Left cardiac atrium (tissue), 4 donors: ENCODE results near the gene SULT4A1. TPM values are rescaled to one million over a fixed set of nuclear protein-coding genes. Genes with fewer than 3 reads are reported as not detected.
A peak's percentile ranks its signal among the peaks of the same experiment; 100 is the strongest.

Experiments used
- ATAC-seq, 2 donors: fragments of 200-7000 bp; cut with Tn5 transposase; one replicate each; pipeline ENCODE4 v1.9.1; 2020; ENCODE audit warnings: mild to moderate bottlenecking in 2 of 2, moderate library complexity in 2 of 2
- DNase-seq: peaks from one replicate; pipeline ENCODE4 v3.0.0-alpha.2; 2020
- intact Hi-C, 2 donors: fragments of 100-400 bp; cut with DNase I; formaldehyde crosslinking; loops; one replicate each; pipeline versions ENCODE4 v1.14.1 to v1.15.1; 2022 to 2023
- total RNA-seq, 2 donors: library from RNA; stranded (reverse); fragmentation: NEBNext Ultra II Directional; extraction: Animal tissue kit (Norgen Biotek cat#: 25700); gene quantifications; one replicate each; pipeline ENCODE4 v1.2.1, GENCODE V29; 2021
- donor health status: DM: no; HTN: yes; CAD: no.
- donor health status: DM: no; HTN: yes; CAD: no; lungs with severe emphysema.
- donor health status: DM: yes; HTN: yes; CAD: no.
- donor health status: Dilated cardiomyopathy.

SULT4A1 gene
- total RNA-seq, 2 donors from 2014 or later, result 0.29 to 0.63 TPM

DNA sequence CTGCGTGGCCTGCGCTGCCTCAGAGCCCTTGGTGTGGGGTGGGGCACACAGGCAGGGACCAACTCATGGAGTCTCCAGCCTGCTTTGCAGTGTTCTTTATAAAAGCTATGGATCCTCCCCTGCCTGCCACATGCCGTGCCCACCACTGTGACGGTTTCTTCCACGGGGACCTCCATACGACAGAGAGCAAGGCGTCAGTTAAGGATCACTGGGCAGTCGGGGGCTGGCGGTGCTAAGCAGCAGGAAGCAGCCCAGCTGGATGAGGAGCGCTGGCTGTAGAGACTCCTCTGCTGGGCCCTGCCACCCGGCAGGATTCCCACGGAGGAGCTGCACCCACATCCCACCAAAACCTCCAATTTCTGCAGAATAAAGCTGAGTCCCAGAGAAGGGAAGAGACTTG, 27.1 kb downstream of the SULT4A1 start:
- DNase-seq (no peak), ATAC-seq (no peak)
- intact Hi-C loops, result no loop called here

DNA sequence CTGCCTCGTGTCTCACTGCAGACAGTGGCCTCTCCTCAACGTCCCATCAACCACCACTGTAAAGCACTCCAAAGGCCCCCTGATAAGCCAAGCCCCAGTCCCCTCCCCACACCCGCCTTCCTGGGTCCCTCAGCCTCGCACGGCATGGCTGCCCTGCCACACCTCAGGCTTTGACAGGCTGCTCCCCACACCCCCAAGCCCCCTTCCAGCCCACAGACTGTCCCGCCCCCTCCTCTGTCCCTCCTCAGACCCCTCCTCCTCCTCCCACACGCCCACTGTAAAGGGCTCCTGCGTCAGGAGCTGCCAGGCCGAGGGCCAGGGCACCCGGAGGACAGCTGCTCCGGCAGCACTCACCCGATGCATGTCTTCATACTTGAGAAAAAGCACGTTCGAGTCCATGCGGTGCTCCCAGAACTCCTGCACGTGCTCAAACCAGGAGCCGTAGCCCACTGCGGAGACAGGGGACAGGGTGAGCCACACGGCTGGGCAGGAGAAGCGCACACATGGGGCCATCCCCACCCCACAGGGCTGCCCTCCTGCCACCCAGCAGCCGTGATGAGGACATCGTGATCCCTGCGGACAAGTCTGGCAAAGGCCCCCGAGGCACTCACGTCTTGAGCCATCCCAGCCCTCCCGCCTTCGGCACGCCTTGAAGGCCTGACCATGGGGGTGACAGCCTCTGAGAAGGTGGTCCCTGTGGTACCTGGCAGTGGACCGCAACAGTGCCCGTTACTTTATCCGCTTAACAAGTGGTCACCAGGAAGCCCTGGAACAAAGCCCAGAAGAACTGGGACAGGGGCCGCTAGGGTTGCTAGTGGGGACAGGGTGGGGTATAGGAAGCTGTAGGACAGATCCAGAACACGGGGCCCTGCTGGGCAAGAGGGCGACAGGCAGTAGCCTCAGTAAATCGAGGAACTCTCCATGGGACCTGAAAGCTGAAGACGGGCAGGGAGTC, 28.8 kb downstream of the SULT4A1 start:
- intact Hi-C loops, result no loop called here
- ATAC-seq, result peak in 1 of 2 donors; percentile 25
- no peak for DNase-seq

DNA sequence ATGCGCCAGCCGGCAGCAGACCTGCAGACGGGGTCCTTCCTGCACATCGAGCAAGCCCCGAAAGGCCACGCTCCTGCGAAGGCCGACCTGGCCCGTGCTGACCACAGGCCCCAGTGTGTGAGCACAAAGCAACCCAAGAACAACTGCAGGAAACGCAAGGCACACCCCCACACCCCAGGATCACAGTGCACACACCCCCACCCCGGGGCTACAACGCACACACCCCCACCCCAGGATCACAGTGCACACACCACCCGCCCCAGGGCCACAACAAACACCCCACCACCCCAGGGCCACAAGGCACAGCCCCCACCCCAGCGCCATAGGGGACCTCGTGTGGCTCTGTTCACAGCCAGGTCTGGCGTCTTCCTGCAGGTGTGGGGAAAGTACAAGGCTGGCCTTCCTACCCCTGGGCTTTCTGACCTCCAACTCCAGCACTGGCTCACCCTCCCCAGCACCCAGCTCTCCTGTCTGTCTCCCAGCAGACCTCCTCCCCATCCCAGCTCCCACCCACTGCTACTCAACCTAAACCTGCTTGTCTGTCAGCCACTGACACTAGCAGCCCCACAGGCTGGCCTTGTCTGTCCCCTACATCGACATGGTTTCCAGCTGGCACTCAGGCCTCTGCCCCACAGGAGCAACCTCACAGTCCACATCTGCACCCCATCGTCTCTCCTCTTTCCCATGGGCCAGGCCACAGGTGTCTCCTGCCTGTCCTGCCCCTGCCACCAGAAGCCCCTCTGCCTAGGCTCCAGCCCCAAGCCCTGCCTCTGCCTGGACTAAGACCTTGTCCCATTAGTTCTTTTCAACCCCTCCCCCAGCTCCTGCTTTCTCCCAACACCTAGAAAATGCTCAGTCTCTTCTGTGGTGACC, 29.7 kb downstream of the SULT4A1 start:
- ATAC-seq (no peak), DNase-seq (no peak)
- intact Hi-C loops, result no loop called here

DNA sequence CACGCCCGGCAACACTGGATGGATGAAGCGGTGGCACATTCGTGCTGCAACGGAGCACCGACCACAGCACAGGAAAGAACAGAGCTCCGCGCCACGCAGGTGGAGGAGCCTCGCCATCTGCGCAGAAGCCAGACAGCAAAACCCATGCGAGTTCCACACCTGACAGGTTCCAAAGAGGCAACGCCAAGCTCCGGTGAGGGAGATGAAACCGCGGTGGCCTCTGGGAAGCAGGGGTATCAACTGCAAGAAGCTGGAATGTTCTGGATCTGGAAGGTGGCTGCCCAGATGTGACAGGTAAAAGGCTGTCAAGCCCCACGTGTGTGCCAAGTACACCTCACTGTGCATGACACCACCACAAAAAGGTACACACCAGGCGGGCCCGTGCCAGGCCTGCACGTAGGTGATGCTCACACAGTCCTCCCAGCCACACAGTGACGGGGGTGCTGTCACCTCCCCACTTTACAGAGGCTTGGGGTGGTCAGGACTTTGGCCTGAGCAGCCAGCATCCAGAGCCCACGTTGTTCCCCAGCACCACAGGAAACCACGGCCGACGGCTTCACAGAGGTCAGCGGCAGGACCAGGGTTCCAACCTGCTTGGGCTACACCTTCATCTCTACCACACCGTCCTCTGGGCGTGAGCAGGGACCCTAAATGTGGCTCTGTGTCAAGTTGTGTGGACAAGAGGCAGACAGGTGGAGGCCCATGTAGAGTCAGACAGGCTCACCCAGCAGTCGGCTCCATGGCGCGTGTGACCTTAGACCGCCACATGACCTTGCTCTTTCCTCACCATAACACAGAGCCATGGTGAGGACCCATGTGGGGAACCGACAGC, 30.5 kb downstream of the SULT4A1 start:
- ATAC-seq, result no peak
- no peak for DNase-seq
- intact Hi-C loops, result no loop called here

DNA sequence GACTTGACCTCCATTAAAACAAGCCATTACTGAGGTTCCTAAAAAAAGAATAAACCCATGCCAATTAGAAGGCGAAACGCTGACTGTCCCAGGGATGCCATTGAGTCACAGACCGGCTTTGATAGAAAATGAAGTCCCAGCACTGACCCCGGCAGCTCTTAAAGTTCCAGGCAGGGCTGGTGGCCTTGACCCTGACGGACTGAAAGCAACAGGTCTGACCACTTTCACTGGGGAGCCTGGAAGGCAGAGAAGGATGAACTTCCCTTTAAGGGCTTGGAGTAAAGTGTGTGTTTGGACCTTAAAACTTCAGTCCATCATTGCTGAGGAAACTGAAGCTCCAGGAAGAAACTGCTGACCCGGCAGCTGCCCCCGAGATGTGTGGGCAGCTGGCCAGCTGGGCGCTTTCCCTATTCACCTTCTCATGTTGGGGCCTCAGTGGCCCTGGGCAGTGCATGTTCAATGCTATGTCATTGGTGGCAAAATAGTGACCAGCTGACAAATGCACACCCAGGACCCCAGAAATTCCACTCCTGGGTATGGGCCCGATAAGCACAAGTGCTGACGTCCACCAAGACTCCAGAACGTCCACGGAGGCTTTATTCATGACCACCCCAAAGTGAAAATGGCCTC, 31.3 kb downstream of the SULT4A1 start:
- ATAC-seq (no peak), DNase-seq (no peak)
- intact Hi-C loops, result no loop called here

DNA sequence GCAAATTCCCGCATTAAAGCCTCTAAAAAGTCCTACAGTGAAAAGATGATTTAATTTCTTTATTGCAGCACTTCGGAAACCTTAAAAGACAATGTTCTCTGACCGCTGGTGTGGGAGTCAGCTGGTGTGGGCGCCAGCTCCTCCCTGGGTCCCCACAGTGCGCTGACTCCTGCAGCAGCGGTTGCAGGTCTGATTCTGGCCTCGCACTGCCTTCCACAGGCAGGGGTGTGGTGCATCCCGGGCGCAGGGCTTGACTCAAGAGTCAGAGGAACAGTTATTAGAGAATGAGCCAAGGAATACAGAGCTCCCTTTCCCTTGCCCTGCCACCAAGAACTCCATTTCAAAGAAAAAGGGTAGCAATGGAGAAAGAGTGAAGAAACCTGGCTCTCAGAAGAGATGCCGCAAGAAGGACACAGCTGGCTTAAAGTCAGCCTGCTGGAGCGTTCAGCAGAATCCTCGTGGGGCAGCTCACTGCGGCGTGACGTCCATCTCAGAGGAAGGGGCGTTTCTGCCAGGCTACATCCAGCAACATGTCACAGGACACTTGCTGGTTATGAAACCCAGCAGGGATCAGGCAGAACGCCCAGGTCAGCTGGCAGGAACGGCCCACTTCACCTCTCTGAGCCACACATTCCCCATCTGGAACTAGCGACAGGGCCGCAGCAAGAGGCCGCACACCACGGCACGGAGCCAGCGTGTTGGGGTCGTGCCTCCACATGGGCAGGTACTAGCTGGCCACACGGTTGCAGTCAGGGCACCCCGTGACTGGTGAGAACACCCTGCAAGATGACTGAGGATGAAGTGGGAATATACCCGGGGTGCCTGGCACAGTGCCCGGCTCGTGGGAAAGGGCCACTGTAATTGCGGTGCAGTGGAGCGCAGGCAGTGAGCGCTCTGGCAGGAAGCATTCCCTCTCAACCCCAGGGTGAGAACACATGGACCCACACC, 32.1 kb downstream of the SULT4A1 start:
- DNase-seq (peak; percentile 88), ATAC-seq (peak; percentile 71 to 75)
- intact Hi-C loops, result no loop called here

DNA sequence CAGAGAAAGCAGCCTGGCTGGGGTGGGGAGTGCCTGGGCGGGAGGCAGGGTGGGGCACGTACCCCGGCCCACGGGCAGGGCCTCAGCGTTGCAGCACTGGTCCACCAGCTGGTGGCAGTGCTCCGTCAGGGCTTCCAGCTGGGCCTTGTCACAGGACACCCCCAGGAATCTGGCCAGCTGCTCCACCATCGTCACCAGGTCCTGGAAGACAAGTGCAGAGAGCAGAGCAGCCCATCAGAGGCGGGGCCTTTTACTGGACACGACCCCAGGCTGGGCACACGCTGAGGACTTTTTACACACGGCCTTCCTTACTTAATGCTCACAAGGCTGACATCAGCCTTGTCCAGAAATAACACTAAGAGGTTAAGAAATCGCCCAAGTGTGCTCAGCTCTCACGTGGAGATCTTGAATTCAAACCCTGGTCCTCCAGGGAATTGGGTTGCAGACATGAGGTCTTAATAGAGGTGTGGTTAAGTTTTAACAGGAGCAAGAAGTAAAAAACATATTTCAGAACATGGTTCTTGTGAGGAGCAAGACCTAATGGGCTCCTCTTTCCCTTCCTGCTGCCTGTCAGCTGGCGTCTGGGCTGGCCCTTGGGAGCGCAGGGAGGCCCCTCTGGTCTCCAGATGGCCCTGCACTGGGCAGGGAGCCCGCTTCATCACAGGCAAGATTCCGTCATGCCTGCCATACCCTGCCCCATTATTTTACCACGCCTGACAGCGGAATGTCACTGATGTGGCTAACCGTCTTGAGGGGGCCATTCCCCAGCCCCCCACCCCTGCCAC, 33.1 kb downstream of the SULT4A1 start:
- intact Hi-C loops, result no loop called here
- DNase-seq (peak; percentile 85), ATAC-seq (peak; percentile 69)

DNA sequence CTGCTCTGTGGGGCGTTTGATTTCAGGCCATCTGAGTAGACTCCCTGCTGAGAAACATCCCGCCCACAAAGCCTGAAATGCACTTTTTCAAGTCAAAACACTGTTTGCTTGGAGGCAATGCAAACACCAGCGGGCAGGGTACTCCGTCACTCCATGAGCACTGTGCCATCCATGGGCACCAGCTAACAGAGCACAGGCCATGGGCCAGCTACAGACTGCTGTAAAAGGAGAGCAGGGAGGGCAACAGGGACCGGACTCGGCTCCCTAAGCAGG, 33.7 kb downstream of the SULT4A1 start:
- DNase-seq (no peak), ATAC-seq (no peak)
- intact Hi-C loops, result no loop called here

DNA sequence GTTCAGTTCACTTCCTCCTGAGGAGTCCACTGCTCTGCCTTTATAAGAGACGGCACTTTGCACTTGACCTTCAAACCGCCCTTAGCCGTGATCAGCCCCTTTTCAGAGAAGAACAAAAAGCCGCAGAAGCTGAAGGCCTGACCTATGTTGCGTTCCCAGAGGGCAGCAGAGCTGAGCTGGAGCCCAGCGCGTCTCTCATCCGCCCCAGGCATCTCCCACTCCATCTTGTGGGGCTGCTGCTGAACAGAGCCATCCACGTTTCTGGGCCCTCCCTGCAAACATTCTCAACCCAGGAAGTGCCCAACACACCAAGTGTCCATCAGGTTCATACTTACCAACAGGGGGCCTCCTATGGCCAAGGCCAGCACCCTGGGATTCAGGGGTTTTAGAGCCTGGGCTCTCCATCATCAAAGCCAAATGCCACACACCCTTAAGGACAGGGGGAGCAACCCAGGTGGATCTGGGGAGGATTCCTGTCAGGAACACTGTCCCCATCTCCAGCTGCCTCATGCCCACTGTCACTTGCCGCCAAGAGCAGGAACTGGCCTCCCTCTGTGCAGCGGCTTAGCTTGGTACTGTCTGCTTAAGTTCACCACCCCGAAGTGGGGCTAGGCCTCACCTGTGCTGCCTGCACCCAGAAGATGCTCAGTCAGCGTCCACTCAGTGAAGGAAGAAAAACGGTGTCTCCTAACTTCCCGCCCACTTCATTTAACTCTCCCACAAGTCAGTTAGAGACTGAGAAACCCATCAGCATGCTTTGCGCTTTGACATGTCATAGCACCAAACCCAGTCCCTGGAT, 34.2 kb downstream of the SULT4A1 start:
- intact Hi-C loops, result no loop called here
- ATAC-seq, result no peak
- DNase-seq, result no peak

DNA sequence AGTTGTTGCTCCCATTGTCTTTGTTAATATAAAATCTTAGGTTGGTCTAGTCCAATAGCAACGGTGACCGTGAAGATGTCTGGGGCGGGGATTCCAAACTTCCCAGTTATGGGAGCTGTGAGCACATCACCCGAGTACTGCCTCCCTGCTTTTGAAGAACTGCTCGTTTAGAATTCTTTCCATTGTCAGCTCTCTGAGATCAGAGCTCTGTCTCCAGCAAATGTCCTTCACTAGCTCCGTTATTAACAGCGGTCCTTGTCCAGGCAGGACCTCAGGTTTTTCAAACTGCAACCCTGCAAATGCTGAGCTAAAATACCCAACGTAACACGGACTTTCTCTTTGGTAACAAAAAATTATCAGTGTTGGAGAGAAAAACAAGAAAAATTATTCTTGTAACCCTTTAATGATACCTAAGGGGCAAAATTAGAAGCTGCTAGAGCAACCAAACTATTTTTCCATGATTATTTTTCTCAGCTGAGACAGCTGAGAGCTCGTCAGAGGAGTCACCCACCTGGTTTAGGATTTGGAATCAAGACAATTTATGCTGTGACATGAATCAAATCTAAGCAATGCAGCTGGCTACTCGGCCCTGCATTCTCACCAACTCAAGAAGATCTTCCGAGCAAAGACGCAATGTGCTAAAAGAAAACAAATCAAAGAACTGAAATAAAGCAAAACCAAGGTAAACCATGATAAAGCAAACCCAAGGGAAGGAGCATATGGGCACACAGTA, 35.1 kb downstream of the SULT4A1 start:
- intact Hi-C loops, result no loop called here
- ATAC-seq (no peak), DNase-seq (no peak)

DNA sequence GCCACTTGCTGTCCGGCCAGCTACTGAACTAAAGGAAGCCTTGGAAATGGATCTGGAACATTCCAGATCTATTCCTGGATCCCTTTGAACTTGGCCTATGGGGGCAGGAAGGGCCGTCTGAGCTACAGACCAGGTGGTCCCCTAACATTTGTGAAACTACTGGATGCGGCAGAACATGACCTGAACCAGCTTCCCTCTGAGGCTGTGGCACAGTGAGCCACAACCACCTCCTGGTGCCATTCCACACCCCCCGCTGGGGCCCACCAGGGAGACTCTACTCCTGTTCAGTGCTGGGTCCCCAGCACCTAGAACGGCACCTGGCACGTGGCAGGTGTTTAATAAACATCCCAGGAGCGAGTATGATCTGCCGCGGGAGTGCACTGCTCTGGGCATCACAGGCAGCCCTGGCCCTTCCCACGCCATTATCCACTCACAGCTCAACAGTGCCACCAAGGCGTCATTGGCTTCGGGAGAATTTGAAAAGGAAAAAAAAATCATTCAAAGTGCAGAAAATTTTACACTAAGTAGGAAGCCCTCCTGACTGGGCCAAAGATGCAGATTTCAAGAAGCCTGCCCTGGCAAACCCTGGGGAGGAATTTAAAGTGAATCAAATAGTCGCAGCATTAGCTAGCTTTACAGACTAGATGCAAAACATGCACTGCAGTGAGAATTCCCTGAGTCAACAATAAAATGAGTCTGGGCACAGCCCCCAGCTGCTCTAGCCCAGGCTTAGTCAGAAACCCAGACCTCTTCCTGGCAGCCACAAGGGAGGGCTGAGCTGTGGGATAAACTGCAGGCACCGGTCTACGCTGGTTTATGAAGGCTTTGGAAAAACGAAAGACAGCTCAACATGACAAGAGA, 35.9 kb downstream of the SULT4A1 start:
- intact Hi-C loops, result no loop called here
- ATAC-seq (no peak), DNase-seq (no peak)

DNA sequence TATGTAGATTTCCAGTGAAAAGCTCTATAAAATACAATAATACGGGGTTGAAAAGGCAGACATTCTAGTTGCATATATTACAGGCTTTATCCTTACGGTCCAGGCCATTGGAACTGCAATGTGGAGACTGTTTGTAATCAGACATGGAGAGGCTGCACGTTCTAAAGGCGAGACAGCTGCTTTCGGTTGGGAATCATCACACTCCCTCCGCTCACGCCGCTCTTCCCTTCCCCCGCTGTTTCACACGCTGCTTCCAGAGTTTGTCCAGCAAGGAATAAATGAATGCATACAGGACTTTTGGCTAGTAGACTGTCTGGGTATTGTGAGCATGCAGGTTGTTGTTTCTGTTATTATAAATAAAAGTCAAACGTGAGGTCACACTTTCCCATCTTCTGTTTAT, 36.7 kb downstream of the SULT4A1 start:
- intact Hi-C loops, result no loop called here
- ATAC-seq (no peak), DNase-seq (no peak)

DNA sequence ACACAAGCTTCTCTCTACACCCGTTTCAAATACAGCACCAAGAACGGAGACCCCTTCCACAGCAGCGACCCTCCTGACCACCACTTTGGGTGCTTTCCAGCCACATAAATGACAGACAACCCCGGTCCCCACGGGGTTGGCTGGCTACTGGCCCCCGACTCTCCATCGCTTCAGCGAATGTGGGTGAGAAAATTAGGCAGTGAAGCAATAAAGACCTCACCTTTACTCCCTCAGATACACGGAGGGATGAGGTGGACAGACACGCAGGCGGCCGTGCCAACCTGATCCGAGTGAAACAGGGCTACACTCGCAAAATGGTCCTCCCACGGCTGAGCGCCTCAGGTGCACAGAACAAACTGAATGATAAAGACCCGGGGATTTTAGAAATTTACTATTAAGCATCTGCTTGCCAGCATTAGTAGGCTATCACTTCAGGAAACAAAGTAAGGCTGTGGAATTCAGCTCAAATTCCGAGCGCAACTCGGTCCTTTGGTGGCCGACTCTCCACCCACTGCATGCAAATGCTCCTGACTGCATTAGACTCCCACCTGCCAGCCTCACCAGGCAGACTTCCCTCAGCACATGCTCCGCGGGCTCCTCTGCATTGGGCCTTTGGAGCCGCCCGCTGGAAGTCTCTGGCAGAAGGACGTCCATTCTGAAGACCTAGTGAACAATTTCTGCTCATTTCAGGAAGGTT, 37.4 kb downstream of the SULT4A1 start:
- ATAC-seq (no peak), DNase-seq (no peak)
- intact Hi-C loops, result no loop called here

DNA sequence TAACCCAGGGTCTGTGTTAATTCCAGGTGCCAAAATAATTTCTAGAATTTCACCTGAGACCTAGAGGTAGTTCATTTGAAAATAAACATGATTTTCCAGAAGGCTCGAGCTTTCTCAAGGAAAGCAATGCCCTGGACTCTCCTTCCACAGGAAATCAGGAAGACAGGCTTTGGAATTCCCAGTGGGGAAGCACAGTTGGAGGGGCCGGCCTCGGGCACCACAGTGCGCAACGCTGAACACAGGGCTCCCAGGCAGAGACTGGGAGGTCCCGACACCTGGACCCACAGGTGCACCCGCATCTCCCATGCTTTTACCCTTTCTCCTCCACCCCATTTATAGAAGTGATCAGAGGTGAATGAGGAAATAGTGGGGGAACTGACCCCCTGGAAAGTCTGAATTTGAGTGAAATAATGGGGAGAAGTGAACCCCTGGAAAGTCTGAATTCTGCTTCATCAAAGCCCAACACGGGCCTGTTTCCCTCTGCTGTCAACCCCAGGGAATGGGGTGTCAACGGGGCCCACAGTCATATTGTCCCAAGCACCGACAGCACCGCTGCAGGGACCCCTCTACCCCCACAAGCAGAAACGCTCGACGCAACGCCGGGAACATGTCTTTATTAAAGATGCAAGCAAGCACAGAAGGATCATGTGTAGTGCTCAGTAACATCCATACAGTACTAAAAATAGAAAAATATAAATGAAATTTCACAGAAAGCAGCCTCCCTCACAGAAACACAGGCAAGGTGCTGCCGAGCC, 38.2 kb downstream of the SULT4A1 start:
- intact Hi-C loops, result no loop called here
- DNase-seq (no peak), ATAC-seq (no peak)
